Neuronal stem cell (in vitro differentiated cells): Measurements from ENCODE around the gene OSBPL10.
A peak's percentile ranks its signal among the peaks of the same experiment; 100 is the strongest.

Experiments
- DNase-seq: peaks from one replicate; pipeline ENCODE4 v3.0.0-alpha.2; 2013; ENCODE audit warnings: low spot score
- H2AFZ ChIP-seq: one replicate; pipeline ENCODE4 v1.6.1; 2013; ENCODE audit warnings: mild to moderate bottlenecking, low read length, inconsistent platforms
- H2AK5ac ChIP-seq: 2 replicates; pipeline ENCODE4 v1.6.1; 2013; ENCODE audit warnings: low read depth, mild to moderate bottlenecking, inconsistent platforms, low read length, moderate library complexity, mixed read lengths
- H2BK120ac ChIP-seq: 2 replicates; pipeline ENCODE4 v1.6.1; 2013; ENCODE audit warnings: low read depth, mild to moderate bottlenecking, inconsistent platforms, low read length, moderate library complexity, mixed read lengths
- H2BK12ac ChIP-seq: one replicate; pipeline ENCODE4 v1.6.1; 2013; ENCODE audit warnings: low read length, inconsistent platforms
- H2BK15ac ChIP-seq: 2 replicates; pipeline ENCODE4 v1.6.1; 2013; ENCODE audit warnings: mild to moderate bottlenecking, low read length, inconsistent platforms, mixed read lengths
- H2BK5ac ChIP-seq: one replicate; pipeline ENCODE4 v1.6.1; 2013; ENCODE audit warnings: inconsistent platforms, mild to moderate bottlenecking, low read length, moderate library complexity
- H3K14ac ChIP-seq: one replicate; pipeline ENCODE4 v1.6.1; 2013; ENCODE audit warnings: low read length, inconsistent platforms
- H3K18ac ChIP-seq: 2 replicates; pipeline ENCODE4 v1.6.1; 2013; ENCODE audit warnings: low read length, inconsistent platforms
- H3K23ac ChIP-seq: 2 replicates; pipeline ENCODE4 v1.6.1; 2013; ENCODE audit warnings: low read depth, mild to moderate bottlenecking, mixed read lengths, low read length, inconsistent platforms; ENCODE audit not compliant: poor library complexity
- H3K27ac ChIP-seq: replicated peaks from 3 replicates; pipeline ENCODE4 v1.5.1; 2013; ENCODE audit warnings: low read length, inconsistent platforms
- H3K27me3 ChIP-seq, 3 experiments: 2 replicates each; pipeline ENCODE4 v1.6.1; 2013; ENCODE audit warnings: low read length in 3 of 3, mild to moderate bottlenecking in 2 of 3, inconsistent platforms in 1 of 3, low read depth in 1 of 3, mixed read lengths in 1 of 3, moderate library complexity in 1 of 3; ENCODE audit not compliant: control insufficient read depth in 3 of 3, insufficient read depth in 3 of 3
- H3K36me3 ChIP-seq, 2 donors: replicated peaks in 1 of 2; 2 replicates each; pipeline ENCODE4 v1.6.1; 2013; ENCODE audit warnings: low read length in 2 of 2; ENCODE audit not compliant: control insufficient read depth in 2 of 2, insufficient read depth in 2 of 2
- H3K4ac ChIP-seq: 2 replicates; pipeline ENCODE4 v1.6.1; 2013; ENCODE audit warnings: inconsistent platforms, mild to moderate bottlenecking, low read length, moderate library complexity
- H3K4me1 ChIP-seq, 2 donors: 1 replicate in 1 of 2; 2 replicates in 1 of 2; pipeline ENCODE4 v1.6.1; 2013; ENCODE audit warnings: low read length in 2 of 2, low read depth in 1 of 2; ENCODE audit not compliant: control insufficient read depth in 2 of 2, insufficient read depth in 1 of 2
- H3K4me2 ChIP-seq: one replicate; pipeline ENCODE4 v1.6.1; 2013; ENCODE audit warnings: mild to moderate bottlenecking, low read length, inconsistent platforms; ENCODE audit not compliant: insufficient read depth, poor library complexity, severe bottlenecking
- H3K4me3 ChIP-seq, 2 donors: 2 replicates each; pipeline ENCODE4 v1.5.1; 2013; ENCODE audit warnings: low read length in 2 of 2, mild to moderate bottlenecking in 2 of 2, inconsistent platforms in 1 of 2, moderate library complexity in 1 of 2
- H3K79me1 ChIP-seq: one replicate; pipeline ENCODE4 v1.6.1; 2013; ENCODE audit warnings: low read depth, mild to moderate bottlenecking, inconsistent platforms, low read length, moderate library complexity
- H3K9ac ChIP-seq: one replicate; pipeline ENCODE4 v1.6.1; 2013; ENCODE audit warnings: mild to moderate bottlenecking, low read depth, low read length, inconsistent platforms; ENCODE audit not compliant: poor library complexity
- H3K9me3 ChIP-seq, 2 donors: replicated peaks in 1 of 2; 2 replicates each; pipeline versions ENCODE3 to v1.6.1; 2013; ENCODE audit warnings: low read length in 2 of 2, mild to moderate bottlenecking in 2 of 2, inconsistent platforms in 1 of 2, low read depth in 1 of 2, mixed read lengths in 1 of 2, moderate library complexity in 1 of 2; ENCODE audit not compliant: control insufficient read depth in 2 of 2, insufficient read depth in 1 of 2
- H4K8ac ChIP-seq: one replicate; pipeline ENCODE4 v1.6.1; 2013; ENCODE audit warnings: low read depth, mild to moderate bottlenecking, inconsistent platforms, low read length, moderate library complexity
- H4K91ac ChIP-seq: one replicate; pipeline ENCODE4 v1.6.1; 2013; ENCODE audit warnings: low read length, low read depth, mild to moderate bottlenecking, inconsistent platforms; ENCODE audit not compliant: poor library complexity
- WGBS, 2 donors: extraction: QIAGEN DNeasy Blood & Tissue Kit; methylation state at CpG; one replicate each; pipeline ENCODE4 v1.1.7; 2013; ENCODE audit warnings: missing lambda C conversion rate in 2 of 2, mixed read lengths in 1 of 2; ENCODE audit not compliant: insufficient read length in 2 of 2, insufficient replicate concordance in 1 of 2; ENCODE audit errors: extremely low coverage in 2 of 2; 5-methylcytosine and 5-hydroxymethylcytosine counted together

The OSBPL10 gene

GRCh38 chr3:31980530-31981205 lies 394 bp downstream of the OSBPL10 start:
- Histone ChIP-seq H2AK5ac (no peak overlapping the region), H3K4me1 (peaks cover 0 to 11% of the 10 kb centered on the region in 2 donors), H3K4me2 (peak overlapping the region; percentile 89), H3K4ac (no peak overlapping the region), H2BK12ac (no peak overlapping the region), H3K9me3 (no peaks in the 10 kb centered on the region), H2BK120ac (peak overlapping the region; percentile 68), H4K91ac (no peak overlapping the region), H3K36me3 (no peaks in the 10 kb centered on the region), H2BK15ac (peak overlapping the region; percentile 91), H3K23ac (peak overlapping the region; percentile 62), H3K18ac (peak overlapping the region; percentile 93), H3K27ac (no peak overlapping the region), H3K79me1 (no peaks in the 10 kb centered on the region), H4K8ac (no peak overlapping the region), H2AFZ (peak overlapping the region; percentile 97), H3K9ac (peak overlapping the region; percentile 85), H2BK5ac (peak overlapping the region; percentile 42), H3K27me3 (peaks cover 0 to 44% (median 8%) of the 10 kb centered on the region in 3 experiments), H3K4me3 (peak overlapping the region; percentile 59 to 87), H3K14ac (no peak overlapping the region)
- WGBS, 2 donors: no CpG with 5 or more reads among the region's 66 CpGs
- DNase-seq: peak; percentile 54

DNA sequence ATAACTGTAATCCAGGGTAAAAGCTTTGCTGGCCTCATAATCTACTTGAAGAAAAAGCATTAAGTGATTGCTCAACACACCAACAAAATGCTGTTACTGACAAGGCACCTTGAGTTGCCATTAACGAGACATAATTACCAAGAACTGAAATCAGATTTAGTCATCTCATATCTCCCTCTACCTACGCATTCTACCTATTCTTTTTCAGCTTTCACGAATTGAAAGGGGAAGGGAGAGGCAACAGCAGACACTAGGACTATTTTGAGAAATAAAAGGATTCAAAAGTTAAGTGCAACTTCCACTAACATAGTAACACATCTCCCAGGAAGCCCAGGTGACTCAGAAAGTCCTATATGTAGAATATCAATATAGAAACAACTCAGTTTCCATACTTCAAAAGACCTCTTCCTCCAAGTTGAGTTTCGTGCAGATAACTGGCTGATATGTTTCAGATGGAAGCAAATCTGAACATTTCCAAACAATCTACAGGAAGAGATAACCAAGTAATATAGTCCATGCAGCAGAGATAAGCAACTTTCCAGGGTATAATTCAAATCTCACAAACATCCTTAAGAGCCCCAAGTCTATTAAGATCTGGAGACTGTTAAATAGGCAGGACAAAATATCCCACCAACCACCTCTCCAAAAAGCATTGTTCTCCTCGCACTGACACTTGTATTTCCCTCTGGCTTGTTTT lies 1.9 kb downstream of the OSBPL10 start:
- no peaks in the 10 kb centered on the region for H3K9me3 ChIP-seq
- H3K4me2 ChIP-seq: no peak overlapping the region
- 100% methylated on average over 1 of the region's 5 CpGs; no CpG with 5 or more reads in 1 of the 2 donors for WGBS, 2 donors
- H3K79me1 ChIP-seq: no peaks in the 10 kb centered on the region
- H4K91ac ChIP-seq: no peak overlapping the region
- no peak overlapping the region for H3K14ac ChIP-seq
- peaks cover 0 to 44% (median 8%) of the 10 kb centered on the region in 3 experiments for H3K27me3 ChIP-seq
- no peak overlapping the region for H2BK15ac ChIP-seq
- H3K9ac ChIP-seq: no peak overlapping the region
- H3K27ac ChIP-seq: no peak overlapping the region
- no peak overlapping the region for H3K4me3 ChIP-seq
- H2AFZ ChIP-seq: no peak overlapping the region
- no peak overlapping the region for H2AK5ac ChIP-seq
- no peak overlapping the region for H3K4ac ChIP-seq
- no peak for DNase-seq
- H3K4me1 ChIP-seq: peaks cover 0 to 11% of the 10 kb centered on the region in 2 donors
- H2BK12ac ChIP-seq: no peak overlapping the region
- no peak overlapping the region for H4K8ac ChIP-seq
- H3K23ac ChIP-seq: no peak overlapping the region
- no peaks in the 10 kb centered on the region for H3K36me3 ChIP-seq
- no peak overlapping the region for H3K18ac ChIP-seq
- H2BK120ac ChIP-seq: no peak overlapping the region
- H2BK5ac ChIP-seq: no peak overlapping the region

DNA sequence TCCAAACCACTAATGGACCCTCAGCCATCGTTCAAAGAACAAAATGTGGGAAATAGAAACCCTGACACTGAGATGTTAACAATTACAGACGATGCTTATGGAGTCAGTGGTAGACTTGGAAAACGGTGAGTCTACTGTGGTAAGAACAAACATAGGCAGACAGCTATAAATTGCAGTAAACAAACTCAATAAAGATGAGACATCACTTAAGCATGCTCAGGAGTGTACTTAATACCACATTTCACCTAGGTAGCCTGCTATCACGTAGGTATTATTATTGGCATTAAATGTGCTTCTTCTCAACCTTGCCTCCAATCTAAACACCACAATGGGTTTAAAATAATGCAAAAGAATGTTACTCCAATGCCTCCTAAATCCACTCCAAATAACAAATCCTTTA lies 2.5 kb downstream of the OSBPL10 start:
- no peak overlapping the region for H3K23ac ChIP-seq
- peaks cover 0 to 43% (median 8%) of the 10 kb centered on the region in 3 experiments for H3K27me3 ChIP-seq
- H3K4me1 ChIP-seq: peaks cover 0 to 11% of the 10 kb centered on the region in 2 donors
- H2BK120ac ChIP-seq: no peak overlapping the region
- DNase-seq: no peak
- H3K4ac ChIP-seq: no peak overlapping the region
- H4K91ac ChIP-seq: no peak overlapping the region
- H2AFZ ChIP-seq: no peak overlapping the region
- H3K79me1 ChIP-seq: no peaks in the 10 kb centered on the region
- no peak overlapping the region for H3K14ac ChIP-seq
- no CpG with 5 or more reads among the region's 4 CpGs for WGBS, 2 donors
- H2BK15ac ChIP-seq: no peak overlapping the region
- no peak overlapping the region for H3K4me2 ChIP-seq
- H3K36me3 ChIP-seq: no peaks in the 10 kb centered on the region
- H3K9me3 ChIP-seq: no peaks in the 10 kb centered on the region
- H4K8ac ChIP-seq: no peak overlapping the region
- H3K27ac ChIP-seq: no peak overlapping the region
- H3K9ac ChIP-seq: no peak overlapping the region
- no peak overlapping the region for H2BK5ac ChIP-seq
- H3K4me3 ChIP-seq: no peak overlapping the region
- no peak overlapping the region for H3K18ac ChIP-seq
- H2AK5ac ChIP-seq: no peak overlapping the region
- H2BK12ac ChIP-seq: no peak overlapping the region

- Histone ChIP-seq H2AFZ (no peak overlapping the region), H2BK15ac (no peak overlapping the region), H3K4me2 (no peak overlapping the region), H3K9me3 (no peaks in the 10 kb centered on the region), H3K14ac (no peak overlapping the region), H3K79me1 (no peaks in the 10 kb centered on the region), H2BK5ac (no peak overlapping the region), H3K36me3 (no peaks in the 10 kb centered on the region), H3K4me3 (no peak overlapping the region), H3K18ac (no peak overlapping the region), H2BK12ac (no peak overlapping the region), H3K23ac (no peak overlapping the region), H3K27me3 (peaks cover 0 to 35% (median 8%) of the 10 kb centered on the region in 3 experiments), H2BK120ac (no peak overlapping the region), H3K4ac (no peak overlapping the region), H4K91ac (no peak overlapping the region), H3K4me1 (peaks cover 2 to 11% of the 10 kb centered on the region in 2 donors), H4K8ac (no peak overlapping the region), H2AK5ac (no peak overlapping the region), H3K9ac (no peak overlapping the region), H3K27ac (no peak overlapping the region)
- no peak for DNase-seq
- no CpG with 5 or more reads among the region's 2 CpGs for WGBS, 2 donors
These were observed 3.3 kb downstream of the OSBPL10 start for GRCh38 chr3:31977736-31978135.
